Peyer's patch (tissue), 4 donors: ENCODE data around the gene NMT1. TPM values are rescaled to one million over a fixed set of nuclear protein-coding genes. Genes with fewer than 3 reads are reported as not detected.

Experiments used
- DNase-seq, 3 donors: peaks; one replicate each; pipeline ENCODE4 v3.0.0-alpha.2; 2017 to 2019
- H3K27ac ChIP-seq, 4 donors: fragments of 200-600 bp; sonication (generic); one replicate each; pipeline ENCODE4 v1.5.1; 2016 to 2019
- H3K27me3 ChIP-seq, 2 donors: fragments of 200-600 bp; sonication (generic); one replicate each; pipeline ENCODE4 v1.5.1; 2019
- H3K36me3 ChIP-seq, 3 donors: fragments of 200-600 bp; sonication (generic); one replicate each; pipeline ENCODE4 v1.5.1; 2016 to 2019
- H3K4me1 ChIP-seq, 4 donors: fragments of 200-600 bp; sonication (generic); one replicate each; pipeline ENCODE4 v1.5.1; 2016 to 2019
- H3K4me3 ChIP-seq, 4 donors: fragments of 200-600 bp; sonication (generic); 1 replicate in 3 of 4; 2 replicates in 1 of 4; pipeline ENCODE4 v1.5.1; 2016 to 2019; ENCODE audit warnings: mild to moderate bottlenecking in 1 of 4
- H3K9me3 ChIP-seq, 4 donors: fragments of 200-600 bp; sonication (generic); one replicate each; pipeline ENCODE4 v1.5.1; 2016 to 2019; ENCODE audit warnings: mild to moderate bottlenecking in 1 of 4
- POLR2A ChIP-seq, 2 donors: fragments of 450-650 bp; IDR thresholded peaks; one replicate each; pipeline ENCODE4 v1.5.1; 2017; ENCODE audit warnings: antibody characterized with exemption in 2 of 2, mild to moderate bottlenecking in 2 of 2, moderate library complexity in 2 of 2
- total RNA-seq, 4 donors: library from RNA; depleted of rRNA; stranded (reverse); fragments of >200 nt; gene quantifications; one replicate each; pipeline ENCODE4 v1.1.0, GENCODE V29; 2016
- TF ChIP-seq, protein P1 (sequence below), 6 experiments: fragments of 450-650 bp in 4 of 6; fragments of 200-600 bp in 2 of 6; sonication (generic) in 1 of 6; IDR thresholded peaks; one replicate each; pipeline ENCODE4 v1.5.1; 2017 to 2019; ENCODE audit warnings: antibody characterized with exemption in 6 of 6, mild to moderate bottlenecking in 3 of 6, moderate library complexity in 1 of 6

NMT1 gene
- total RNA-seq, 4 donors from 2014 or later, result 60.9 to 111 (median 77.1) TPM

DNA sequence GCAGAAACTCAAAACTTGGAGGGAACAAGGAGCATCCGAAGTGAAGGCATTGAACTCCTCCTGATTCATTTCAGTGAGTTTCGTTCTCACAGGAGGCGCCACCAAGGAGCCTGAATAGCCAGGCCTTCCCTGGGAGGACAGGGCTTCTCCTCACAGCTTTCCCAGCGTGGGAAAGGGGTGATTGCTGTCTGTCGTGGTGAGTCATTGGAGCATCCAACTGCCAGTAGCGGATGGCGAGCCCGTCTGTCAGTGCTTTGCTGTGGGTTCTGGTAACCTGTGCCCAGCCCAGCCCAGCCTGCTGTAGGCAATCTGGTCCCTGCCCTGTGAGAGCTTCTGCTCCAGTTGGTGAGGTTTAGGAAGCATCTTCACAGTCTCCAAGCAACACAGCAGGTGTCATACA lies 42.9 kb downstream of the NMT1 start:
- Histone ChIP-seq H3K27ac (no peak overlapping the region), H3K27me3 (no peaks in the 10 kb centered on the region)
- TF ChIP-seq, protein P1, sequence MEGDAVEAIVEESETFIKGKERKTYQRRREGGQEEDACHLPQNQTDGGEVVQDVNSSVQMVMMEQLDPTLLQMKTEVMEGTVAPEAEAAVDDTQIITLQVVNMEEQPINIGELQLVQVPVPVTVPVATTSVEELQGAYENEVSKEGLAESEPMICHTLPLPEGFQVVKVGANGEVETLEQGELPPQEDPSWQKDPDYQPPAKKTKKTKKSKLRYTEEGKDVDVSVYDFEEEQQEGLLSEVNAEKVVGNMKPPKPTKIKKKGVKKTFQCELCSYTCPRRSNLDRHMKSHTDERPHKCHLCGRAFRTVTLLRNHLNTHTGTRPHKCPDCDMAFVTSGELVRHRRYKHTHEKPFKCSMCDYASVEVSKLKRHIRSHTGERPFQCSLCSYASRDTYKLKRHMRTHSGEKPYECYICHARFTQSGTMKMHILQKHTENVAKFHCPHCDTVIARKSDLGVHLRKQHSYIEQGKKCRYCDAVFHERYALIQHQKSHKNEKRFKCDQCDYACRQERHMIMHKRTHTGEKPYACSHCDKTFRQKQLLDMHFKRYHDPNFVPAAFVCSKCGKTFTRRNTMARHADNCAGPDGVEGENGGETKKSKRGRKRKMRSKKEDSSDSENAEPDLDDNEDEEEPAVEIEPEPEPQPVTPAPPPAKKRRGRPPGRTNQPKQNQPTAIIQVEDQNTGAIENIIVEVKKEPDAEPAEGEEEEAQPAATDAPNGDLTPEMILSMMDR (IDR thresholded peaks at IDR 0.05), result no peak

DNA sequence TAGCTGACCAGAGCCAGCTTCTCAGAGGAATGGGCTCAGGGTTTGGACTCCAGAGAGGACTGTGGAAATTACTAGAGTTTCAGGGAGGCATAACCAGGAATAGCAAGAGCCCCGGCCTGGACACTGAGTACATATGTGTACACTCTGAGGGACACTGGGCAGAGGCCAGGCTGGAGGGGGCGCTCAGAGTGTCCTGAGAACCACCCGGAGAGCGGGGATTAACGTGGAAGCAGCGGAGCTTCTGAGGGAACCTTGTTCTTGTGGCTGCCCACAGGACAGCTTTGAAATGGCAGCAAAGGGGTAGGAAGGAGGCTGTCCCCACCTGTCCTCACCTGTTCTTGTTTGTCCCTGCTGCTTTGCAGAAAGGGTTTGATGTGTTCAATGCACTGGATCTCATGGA lies 43.4 kb downstream of the NMT1 start:
- no peaks in the 10 kb centered on the region for H3K27me3 ChIP-seq
- H3K9me3 ChIP-seq, result no peaks in the 10 kb centered on the region
- H3K27ac ChIP-seq, result no peak overlapping the region
- TF ChIP-seq, protein P1 (IDR thresholded peaks at IDR 0.05), result no peak
- TF ChIP-seq POLR2A (IDR thresholded peaks at IDR 0.05), result no peak
- peaks cover 0 to 93% (median 4%) of the 10 kb centered on the region in 3 donors for H3K36me3 ChIP-seq
- no peak for DNase-seq
- H3K4me1 ChIP-seq, result no peaks in the 10 kb centered on the region
- H3K4me3 ChIP-seq, result no peak overlapping the region

More for the DNA sequence above, 42.9 kb downstream of the NMT1 start:
- DNase-seq, result no peak
- H3K36me3 ChIP-seq, result peaks cover 0 to 95% (median 4%) of the 10 kb centered on the region in 3 donors
- no peaks in the 10 kb centered on the region for H3K9me3 ChIP-seq
- H3K4me1 ChIP-seq, result no peaks in the 10 kb centered on the region
- H3K4me3 ChIP-seq, result no peak overlapping the region

DNA sequence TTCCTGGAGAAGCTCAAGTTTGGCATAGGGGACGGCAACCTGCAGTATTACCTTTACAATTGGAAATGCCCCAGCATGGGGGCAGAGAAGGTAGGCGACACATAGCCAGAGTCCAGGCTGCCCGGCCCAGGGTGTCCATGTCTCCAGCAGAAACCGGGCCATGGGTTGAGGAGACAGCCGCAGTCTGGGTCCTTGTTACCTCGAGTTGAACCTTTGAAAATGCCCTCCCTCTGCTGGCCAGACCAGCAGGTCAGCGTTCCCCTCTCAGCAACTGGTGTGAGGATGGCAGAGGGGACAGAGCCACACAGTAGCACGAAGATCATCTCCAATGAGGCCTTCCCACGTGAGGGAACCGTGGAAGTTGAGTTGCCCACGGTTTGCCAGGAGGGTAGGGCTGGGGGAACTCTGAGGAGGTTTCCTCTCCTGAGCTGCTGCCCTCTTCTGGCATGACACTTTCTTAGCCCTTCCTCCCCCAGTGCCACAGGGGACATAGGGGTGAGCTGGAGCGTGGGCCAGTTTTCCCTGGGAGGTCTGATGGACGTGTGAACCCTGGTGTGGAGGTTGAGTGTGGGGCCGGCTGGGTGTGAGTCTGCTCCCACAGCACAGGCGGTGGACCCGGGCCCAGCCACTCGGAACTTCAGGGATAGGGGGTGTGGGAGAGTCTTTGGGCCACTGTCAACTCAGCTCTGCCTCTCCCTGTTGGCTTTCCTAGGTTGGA lies 43.9 kb downstream of the NMT1 start:
- no peaks in the 10 kb centered on the region for H3K27me3 ChIP-seq
- TF ChIP-seq, protein P1 (IDR thresholded peaks at IDR 0.05), result no peak
- no peak for TF ChIP-seq POLR2A (IDR thresholded peaks at IDR 0.05)
- H3K4me1 ChIP-seq, result no peaks in the 10 kb centered on the region
- H3K4me3 ChIP-seq, result no peak overlapping the region
- no peak for DNase-seq
- no peaks in the 10 kb centered on the region for H3K9me3 ChIP-seq
- H3K27ac ChIP-seq, result no peak overlapping the region
- H3K36me3 ChIP-seq, result peaks cover 0 to 87% (median 4%) of the 10 kb centered on the region in 3 donors

- TF ChIP-seq, protein P1 (IDR thresholded peaks at IDR 0.05), result no peak
- no peak for TF ChIP-seq POLR2A (IDR thresholded peaks at IDR 0.05)
- H3K4me3 ChIP-seq, result no peak overlapping the region
- no peak overlapping the region for H3K27ac ChIP-seq
- H3K9me3 ChIP-seq, result no peaks in the 10 kb centered on the region
- no peaks in the 10 kb centered on the region for H3K27me3 ChIP-seq
- peaks cover 0 to 4% (median 0%) of the 10 kb centered on the region in 4 donors for H3K4me1 ChIP-seq
- peaks cover 0 to 84% (median 4%) of the 10 kb centered on the region in 3 donors for H3K36me3 ChIP-seq
- no peak for DNase-seq
Measured at GRCh38 chr17:45106096-45106495, 45.0 kb downstream of the NMT1 start.

DNA sequence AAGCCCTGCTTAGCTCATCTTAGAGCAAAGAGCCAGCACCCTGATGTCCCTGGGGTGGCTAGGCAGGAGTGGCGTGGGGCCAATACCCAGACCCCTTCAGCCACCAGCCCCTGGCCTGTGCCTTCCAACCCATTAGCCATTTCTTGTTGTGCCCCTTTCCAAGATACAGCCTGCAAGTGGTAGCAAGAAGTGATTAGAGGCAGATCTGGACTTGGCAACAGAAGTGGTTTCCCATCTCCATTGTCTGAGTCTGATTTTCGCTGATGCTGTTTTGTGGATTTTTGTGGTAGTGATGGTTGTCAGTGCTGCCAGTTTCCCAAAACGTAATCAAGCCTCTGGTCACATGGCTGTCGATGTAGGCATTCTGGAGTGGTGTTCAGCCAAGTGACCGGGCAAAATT lies 45.5 kb downstream of the NMT1 start:
- Histone ChIP-seq H3K36me3 (peaks cover 0 to 80% (median 4%) of the 10 kb centered on the region in 3 donors), H3K27ac (no peak overlapping the region), H3K9me3 (no peaks in the 10 kb centered on the region), H3K4me1 (peaks cover 0 to 4% (median 0%) of the 10 kb centered on the region in 4 donors), H3K27me3 (no peaks in the 10 kb centered on the region), H3K4me3 (no peak overlapping the region)
- TF ChIP-seq POLR2A (IDR thresholded peaks at IDR 0.05), result no peak
- TF ChIP-seq, protein P1 (IDR thresholded peaks at IDR 0.05), result no peak
- no peak for DNase-seq
